ENCODE data around the gene PPP2R5A. TPM values are rescaled to one million over a fixed set of nuclear protein-coding genes. Genes with fewer than 3 reads are reported as not detected.
"Not testable (repeated sequence)": the region's sequence is repeated elsewhere in the genome, so short reads cannot be mapped to it uniquely, and the experiment has no call there.

PPP2R5A gene
- total RNA-seq, 1 donor from 2014 or later = 29.8 TPM

DNA sequence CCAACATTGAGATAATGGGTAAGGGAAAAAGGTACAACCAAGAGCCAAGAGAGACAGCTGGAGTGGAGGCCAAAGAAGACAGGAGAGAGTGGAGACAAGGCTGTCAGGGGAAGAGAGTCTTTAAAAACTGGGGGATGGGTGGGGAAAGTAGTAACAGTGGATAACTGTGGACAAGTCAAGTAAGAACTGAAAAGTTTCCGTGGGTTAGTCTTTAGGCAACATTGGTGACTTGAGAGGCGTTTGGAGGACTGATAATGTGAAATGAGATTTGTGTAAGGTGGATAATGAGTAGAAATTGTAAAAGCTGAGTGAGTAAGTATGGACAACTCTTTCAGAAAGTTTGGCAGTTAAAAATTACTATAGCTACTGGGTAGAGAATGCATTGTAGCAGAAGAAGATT lies 10.4 kb downstream of the PPP2R5A start:
- DNase-seq (ENCODE audit: low read depth) = no peak

DNA sequence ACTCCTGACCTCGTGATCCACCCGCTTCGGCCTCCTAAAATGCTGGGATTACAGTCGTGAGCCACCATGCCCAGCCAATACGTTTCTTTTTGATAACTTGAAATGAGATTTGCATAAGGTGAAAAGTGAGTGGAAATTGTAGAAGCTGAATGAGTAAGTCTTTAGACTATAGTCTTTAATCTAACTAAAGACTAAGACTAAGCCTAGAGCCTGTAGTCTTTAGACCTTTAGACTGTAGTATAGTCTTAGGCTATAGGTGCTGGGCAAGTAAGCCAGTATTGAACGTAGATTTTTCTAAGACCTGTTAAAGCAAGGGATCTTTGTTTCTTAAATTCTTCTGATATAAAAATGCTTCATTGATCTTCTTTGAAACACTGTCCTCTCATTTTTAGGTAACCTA lies 12.1 kb downstream of the PPP2R5A start:
- no peak for DNase-seq (ENCODE audit: low read depth)

DNA sequence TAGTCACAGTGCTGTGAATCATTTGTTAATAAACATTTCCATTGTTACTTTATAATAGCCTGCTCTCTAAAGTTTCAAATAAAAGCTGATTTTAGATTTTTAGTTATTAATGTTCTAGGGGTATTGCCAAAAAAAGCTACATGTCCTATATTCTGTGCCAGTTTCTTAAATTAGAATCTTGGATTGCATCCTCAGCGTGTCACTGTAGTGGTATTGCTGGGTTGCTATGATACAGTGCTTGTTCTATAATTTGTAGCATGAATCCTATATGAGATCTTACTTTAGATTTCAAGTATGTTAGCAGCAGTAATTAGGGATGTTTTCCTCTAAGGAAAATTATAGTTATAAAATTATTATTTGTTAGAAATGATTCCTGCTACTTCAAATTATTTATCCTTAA lies 16.4 kb downstream of the PPP2R5A start:
- no peak for DNase-seq (ENCODE audit: low read depth)

DNA sequence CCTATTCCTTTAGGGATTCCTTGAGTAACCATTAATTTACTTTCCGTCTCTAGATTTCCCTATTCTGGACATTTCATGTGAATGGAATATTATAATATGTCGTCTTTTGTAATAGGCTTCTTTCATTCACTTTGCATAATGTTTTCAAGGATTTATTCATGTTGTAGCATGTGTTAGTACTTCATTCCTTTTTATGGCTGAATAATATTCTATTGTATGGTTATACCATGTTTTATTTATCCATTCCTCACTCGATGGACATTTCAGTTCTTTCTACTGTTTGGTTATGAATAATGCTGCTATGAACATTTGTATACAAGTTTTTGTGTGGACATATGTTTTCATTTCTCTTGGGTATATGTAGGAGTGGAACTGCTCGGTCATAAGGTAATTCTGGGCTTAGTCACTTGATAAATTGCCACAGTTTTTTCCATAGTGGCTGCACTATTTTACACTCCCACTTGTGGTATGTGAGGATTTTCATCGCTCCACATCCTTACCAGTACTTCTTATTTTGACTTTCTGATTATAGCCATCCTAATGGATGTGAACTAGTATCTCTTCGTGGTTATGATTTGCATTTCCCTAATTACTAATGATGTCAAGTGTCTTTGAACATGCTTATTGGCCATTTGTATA lies 17.7 kb downstream of the PPP2R5A start:
- DNase-seq (ENCODE audit: low read depth) = no peak

DNA sequence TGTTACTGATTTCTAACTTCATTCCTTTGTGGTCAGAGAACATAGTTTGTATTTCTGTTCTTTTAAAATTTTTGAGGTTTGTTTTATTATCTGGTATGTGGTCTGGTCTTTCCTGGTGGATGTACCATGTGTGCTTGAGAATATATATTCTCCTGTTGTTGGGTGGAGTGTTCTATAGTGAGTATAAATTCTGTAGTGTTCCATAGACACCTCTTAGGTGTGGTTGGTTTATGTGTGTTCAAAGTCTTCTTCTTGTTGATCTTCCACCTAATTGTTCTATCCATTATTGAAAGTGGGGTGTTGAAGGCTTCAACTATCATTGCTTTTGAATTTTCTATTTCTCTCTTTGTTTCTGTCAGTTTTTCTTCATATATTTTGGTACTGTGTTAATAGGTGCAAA lies 20.1 kb downstream of the PPP2R5A start:
- no peak for DNase-seq (ENCODE audit: low read depth)

DNA sequence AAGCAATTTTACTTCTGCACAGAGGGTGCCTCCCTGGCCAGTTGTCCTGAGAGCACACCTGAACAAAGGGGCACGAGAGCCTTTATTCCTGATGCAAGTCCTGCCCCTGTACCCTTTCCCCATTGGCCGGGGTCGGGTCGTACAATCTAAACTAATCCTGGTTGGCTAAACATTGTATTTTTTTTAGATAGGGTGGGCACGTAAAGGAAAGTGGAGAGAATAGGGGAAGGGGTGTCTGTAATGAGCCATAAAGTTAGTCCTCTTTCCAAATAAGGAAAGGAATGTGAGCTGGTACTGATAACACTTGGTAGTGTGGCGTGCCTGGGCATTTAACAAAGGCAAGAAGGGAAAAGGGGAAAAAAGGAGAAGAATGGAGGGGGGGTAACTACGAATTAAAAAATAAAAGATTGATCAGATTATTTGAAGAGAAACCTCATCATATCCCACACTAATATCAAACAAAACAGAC lies 20.8 kb downstream of the PPP2R5A start:
- not testable (repeated sequence) for DNase-seq (ENCODE audit: low read depth)

DNA sequence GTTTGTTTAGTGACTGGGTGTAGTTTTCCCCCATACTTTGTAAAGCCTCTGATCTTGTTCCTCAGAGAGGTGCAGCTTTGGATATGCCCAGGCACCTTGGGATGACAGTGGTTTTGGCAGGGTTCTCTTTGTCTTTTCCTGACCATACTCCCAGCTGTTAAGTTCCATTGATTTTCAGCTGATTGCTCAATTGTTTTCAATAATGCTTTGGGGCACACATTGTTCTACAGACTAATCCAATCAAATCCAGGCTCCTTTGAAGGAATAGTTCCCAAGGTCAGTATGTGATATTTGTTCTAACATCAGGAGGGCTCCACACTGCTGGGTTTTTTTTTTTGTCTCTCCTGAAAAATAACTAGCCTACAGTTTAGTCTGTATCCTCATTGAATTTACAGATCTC lies 24.8 kb downstream of the PPP2R5A start:
- DNase-seq (ENCODE audit: low read depth) = no peak

DNA sequence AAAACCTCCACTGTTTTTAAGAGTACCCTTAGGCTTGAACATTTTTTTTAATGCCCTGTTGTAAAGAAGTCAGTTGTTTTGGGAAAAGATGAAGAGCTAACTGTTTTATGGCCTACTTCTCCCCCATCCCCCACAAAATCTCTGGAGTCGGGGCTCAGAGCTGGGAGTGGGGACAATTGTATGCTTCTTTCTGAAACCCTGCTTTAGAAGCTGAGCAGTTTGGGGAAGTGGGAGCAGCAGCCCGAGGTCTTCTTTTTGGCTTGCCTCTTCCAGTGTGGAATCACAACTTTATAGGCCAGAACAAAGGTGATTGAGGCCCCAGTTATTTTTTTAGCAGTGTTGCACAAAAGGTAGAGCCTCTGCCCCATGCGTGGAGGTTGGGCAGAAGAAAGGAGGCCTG lies 25.2 kb downstream of the PPP2R5A start:
- DNase-seq (ENCODE audit: low read depth) = no peak

DNA sequence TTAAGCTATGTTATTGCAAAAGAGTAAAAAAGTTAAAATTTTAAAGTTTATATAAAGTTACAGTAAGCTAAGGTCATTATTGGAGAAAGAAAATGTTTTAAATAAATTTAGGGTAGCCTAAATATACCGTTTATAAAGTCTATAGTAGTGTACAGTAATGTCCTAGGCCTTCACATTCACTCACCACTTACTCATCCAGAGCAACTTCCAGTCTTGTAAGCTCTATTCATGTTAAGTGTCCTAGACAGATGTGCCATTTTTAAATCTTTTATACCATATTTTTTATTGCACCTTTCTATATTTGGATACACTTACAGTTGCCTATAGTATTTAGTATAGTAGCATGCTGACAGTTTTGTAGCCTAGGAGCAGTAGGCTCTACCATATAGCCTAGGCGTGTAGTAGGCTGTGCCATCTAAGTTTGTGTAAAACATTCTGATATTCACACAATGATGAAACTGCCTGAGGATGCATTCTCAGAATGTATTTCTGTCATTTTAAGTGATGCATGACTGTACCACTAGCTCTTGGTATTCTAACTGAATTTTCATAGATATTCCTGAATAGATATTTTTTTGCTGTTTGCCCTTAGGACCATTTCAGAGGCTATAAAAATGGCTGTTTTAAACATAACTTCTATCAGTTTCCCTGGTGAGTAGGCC lies 26.8 kb downstream of the PPP2R5A start:
- DNase-seq (ENCODE audit: low read depth) = no peak

DNA sequence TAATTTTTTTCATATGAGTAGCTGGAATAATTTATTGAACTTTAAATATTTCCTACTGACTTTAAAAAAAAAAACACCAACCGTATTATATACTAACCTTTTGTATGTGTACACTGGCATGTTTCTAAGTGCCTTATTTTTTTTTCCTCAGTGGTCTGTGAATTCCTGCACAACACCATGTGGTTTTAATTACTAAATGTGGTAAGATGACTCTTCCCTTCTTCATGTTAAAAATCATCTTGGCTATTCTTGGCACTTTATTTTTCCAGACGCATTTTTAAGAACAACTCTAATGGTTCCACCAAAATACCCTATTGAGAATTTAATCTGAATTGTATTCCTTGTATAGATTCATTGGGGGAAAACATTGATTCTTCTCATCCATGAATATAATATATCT lies 28.4 kb downstream of the PPP2R5A start:
- DNase-seq (ENCODE audit: low read depth) = peak; percentile 73

DNA sequence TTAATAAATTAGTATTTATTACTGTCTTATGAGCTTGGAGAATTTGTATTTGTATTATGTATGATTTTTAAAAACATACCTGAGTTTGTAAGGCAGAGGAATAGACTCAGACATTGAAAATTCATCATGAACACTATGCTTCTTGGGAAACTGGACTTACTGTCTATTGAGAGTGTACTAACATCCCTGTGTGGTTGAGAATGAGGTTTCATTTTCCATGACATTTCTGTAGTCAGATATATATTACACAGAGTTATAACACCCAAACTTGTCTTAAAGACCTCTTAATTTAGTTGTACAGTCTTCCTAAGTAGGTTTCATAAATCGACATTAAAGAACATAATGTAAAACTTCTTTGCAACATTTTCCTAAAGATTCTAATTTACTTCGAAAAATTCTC lies 30.0 kb downstream of the PPP2R5A start:
- DNase-seq (ENCODE audit: low read depth) = no peak

DNA sequence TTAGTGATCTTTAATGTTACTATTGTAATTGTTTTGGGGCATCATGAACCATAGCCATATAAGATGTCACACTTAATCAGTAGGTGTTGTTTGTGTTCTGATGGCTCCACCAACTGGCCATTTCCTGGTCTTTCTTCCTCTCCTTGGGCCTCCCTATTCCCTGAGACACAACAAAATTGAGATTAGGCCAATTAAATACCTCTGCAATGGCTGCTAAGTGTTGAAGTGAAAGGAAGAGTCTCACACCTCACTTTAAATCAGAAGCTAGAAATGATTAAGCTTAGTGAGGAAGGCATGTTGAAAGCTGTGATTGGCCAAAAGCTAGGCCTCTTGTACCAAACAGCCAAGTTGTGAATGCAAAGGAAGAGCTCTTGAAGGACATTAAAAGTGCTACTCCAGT lies 30.7 kb downstream of the PPP2R5A start:
- DNase-seq (ENCODE audit: low read depth) = peak; percentile 47

DNA sequence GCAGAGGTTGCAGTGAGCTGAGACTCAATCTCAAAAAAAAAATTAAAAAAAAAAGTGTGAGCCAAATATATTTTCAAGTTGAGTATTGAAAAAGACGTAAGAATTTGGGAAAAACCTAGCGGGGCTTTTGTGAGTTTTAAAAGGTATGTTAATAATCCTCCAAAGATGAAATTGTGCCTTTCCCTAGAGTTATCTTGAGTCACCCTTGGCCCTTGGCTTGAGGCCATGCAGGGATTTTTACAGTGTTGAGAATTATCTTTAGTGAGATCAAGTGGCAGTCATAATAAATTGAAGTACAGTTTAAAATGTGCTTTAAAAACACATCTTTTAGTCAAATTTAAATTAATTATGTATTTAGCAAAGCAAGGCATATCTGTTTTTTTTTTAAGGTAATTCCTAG lies 32.7 kb downstream of the PPP2R5A start:
- no peak for DNase-seq (ENCODE audit: low read depth)

DNA sequence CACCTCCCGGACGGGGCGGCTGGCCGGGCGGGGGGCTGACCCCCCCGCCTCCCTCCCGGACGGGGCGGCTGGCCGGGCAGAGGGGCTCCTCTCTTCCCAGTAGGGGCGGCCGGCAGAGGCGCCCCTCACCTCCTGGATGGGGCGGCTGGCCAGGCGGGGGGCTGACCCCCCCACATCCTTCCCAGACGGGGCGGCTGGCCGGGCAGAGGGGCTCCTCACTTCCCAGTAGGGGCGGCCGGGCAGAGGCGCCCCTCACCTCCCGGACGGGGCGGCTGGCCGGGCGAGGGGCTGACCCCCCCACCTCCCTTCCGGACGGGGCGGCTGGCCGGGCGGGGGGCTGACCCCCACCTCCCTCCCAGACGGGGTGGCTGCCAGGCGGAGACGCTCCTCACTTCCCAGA lies 35.8 kb downstream of the PPP2R5A start:
- DNase-seq (ENCODE audit: low read depth) = not testable (repeated sequence)

DNA sequence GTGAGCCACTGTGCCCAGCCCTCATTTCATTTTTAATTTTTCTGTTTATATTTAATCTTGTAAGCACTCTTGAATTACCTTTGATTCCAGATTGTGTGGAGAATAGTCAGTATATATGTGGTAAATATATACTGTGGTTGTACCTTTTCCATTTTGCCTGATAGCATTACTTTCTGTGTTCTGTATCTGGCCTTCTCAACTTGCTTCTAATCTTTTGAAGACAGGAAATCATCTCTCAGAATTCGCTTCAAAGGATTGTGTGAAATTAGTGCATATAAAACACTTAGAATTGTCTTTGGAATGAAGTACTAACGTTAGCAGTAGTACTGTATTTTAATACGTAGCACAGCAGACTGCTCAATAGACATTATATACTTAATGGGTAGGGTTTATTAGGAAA lies 37.9 kb downstream of the PPP2R5A start:
- no peak for DNase-seq (ENCODE audit: low read depth)

DNA sequence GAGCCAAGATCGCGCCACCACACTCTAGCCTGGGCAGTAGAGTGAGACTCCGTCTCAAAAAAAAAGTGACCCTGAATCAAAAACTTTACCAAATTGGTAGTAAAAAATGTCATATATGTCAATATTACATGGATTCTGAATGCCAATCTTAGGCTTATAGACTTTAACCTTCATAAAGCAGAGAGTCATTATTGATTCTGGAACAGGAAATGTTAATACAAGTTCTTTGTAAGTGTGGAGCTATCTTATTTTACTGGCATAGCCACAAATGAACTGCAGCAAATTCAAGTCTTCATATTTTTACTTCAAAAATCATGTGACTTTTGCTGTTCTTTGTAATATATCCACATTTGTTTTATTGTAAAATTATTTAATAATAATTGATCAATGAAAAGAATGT lies 41.3 kb downstream of the PPP2R5A start:
- DNase-seq (ENCODE audit: low read depth) = no peak

DNA sequence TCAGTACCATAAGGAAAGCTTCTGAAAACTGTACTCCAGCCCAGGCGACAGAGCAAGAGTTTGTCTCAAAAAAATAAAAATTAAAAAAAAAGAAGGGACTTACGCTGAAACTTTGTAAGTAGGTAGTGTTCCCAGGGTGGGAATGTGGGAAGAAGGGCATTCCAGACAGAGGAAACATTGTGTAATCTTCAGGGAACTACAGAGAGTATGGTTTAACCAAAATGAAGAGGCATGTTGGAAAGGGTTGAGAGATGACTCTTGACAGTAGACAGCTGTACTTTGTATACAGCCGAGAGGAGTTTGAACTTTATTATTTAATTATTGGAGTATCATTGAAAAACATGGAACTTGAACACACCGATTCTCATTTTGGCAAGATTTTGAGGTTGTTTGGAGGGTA lies 43.0 kb downstream of the PPP2R5A start:
- peak; percentile 10 for DNase-seq (ENCODE audit: low read depth)

DNA sequence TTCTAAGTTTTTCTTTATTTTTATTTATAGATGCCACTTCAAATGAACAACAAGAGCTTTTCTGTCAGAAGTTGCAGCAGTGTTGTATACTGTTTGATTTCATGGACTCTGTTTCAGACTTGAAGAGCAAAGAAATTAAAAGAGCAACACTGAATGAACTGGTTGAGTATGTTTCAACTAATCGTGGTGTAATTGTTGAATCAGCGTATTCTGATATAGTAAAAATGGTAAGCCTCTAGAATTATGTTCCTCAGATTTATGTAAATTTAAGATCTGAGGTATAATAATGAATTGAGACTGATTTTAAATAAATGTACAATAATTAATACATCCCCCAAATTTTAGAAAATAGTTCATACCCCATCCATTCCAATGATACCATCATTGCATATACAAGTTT lies 43.9 kb downstream of the PPP2R5A start:
- DNase-seq (ENCODE audit: low read depth) = no peak

DNA sequence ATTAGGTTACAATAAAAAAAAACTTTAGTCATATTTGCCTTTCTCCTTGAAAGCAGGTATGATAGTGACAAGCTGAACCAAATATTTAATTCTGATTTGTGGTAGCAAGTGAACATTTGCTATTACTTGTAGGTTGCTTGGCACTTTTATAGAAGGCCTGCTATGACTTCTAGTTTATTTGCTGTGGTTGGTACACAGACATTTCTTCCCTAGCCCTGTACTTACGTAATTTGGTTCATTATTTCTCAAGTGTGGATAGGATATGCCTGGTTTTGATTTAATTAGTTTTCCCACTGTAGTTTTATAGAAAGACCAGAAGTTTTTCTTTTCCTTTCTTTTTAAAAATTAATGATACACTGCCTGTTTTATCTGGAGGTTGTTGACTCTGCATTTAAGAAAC lies 55.9 kb downstream of the PPP2R5A start:
- no peak for DNase-seq (ENCODE audit: low read depth)

DNA sequence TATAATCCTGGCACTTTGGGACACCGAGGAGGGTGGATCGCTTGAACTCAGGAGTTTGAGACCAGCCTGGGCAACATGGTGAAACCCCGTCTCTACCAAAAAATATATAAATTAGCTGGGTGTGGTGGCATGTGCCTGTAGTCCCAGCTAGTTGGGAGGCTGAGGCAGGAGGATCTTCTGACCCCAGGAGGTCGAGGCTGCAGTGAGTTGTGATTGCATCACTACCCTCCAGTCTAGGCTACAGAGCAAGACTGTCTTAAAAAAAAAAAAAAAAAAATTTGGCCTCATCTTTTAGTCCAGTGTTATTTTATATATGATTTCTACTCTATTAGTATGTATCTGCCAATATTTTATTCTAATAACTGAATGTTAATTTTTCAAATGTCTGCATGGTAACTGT lies 59.7 kb downstream of the PPP2R5A start:
- no peak for DNase-seq (ENCODE audit: low read depth)

DNA sequence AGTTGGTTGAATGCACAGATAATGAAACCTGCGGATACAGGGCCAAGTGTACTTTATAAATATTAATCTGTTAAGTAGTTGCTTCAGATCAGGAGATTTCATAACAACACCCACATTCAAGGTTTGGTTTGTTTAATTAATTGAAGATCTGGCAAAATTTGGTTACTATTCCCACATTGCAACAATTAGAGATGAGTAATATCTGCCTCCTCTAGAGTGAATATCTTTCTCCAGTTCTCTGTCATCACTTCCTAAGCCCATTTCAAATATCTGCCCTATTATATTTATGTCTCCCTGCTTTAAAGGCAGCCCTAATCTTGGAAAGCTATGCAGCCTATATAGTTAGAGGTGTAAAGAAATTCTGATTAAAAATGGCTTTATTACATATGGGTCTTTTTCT lies 61.4 kb downstream of the PPP2R5A start:
- no peak for DNase-seq (ENCODE audit: low read depth)

DNA sequence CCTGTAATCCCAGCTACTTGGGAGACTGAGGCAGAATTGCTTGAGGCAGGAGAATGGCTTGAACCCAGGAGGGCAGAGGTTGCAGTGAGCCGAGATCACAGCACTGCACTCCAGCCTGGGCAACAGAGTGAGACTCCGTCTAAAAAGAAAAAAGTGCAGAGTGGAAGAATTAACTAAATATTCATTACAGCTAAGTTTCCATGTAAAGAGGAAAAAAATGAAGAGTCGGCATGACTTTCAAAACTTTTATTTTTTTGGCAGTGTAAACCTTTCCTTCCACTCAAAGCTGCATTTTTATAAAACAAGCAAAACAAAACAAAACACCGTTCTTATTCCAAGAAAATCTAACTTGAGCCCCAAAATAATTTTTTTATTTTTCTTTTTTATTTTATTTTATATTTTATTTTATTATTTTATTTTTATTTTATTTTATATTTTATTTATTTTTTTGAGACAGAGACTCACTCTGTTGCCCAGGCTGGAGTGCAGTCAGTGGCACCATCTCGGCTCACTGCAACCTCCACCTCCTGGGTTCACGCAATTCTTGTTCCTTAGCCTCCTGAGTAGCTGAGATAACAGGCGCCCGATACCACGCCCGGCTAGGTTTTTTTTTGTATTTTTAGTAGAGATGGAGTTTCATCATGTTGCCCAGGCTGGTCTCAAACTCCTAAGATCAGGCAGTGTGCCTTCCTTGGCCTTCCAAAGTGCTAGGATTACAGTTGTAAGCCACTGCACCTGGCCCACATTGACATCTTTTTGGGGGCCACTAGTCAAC lies 66.6 kb downstream of the PPP2R5A start:
- no peak for DNase-seq (ENCODE audit: low read depth)

DNA sequence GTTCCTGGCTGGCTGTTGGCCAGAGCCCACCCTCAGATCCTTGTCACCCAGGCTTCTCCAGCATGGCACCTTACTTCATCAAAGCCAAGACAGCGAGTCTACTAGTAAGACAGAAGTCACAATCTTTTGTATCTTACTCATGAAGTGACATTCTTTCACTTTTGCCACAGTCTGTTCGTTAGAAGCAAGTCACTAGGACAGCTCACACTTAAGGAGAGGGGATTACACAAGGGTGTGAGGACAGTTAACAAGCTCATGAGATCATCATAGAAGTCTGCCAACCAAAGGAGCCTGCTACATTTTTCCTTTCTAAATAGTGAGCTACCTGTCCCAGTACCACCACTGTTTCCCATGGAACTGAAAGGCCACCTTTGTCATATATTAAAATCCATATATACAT lies 68.0 kb downstream of the PPP2R5A start:
- no peak for DNase-seq (ENCODE audit: low read depth)

Measured in myocyte (in vitro differentiated cells).